Measurements from ENCODE around the gene TAGLN2. TPM values are rescaled to one million over a fixed set of nuclear protein-coding genes. Genes with fewer than 3 reads are reported as not detected.

Gene TAGLN2
- total RNA-seq, 2 donors from 2014 or later: 239 to 375 TPM

DNA sequence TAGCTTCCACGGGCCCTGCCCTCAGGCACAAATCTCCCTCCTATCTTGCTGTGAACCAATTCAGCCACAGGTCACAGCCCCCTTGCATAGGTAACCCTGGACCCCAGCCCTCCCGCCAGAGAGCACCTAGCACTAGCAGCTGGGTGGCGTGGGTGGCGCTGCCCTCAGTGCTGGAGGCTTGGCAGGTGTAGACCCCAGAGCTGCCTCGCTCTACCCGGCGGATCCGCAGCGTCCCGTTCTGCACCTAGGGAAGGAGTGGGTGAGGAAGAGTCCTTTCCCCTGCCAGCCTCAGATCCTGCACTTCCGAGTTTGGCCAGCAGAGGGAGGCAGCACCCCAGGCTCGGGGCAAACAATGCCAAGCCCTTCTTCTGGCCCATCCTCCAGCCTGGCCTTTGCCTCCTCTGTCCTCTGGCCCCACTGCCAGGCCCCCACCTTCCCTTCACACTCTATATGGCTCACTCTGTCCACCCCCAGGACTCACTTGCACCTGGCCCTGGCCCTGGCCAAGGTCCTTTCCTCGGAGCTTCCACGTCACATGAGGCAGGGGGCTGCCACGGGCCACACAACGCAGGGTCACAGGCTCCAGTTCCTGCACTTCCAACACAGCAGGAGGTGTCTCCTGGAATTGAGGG lies 11.1 kb upstream of the TAGLN2 start:
- H3K27me3 Mint-ChIP-seq: peaks cover 8 to 14% of the 10 kb centered on the region in 2 donors
- no peaks in the 10 kb centered on the region for H3K9me3 Mint-ChIP-seq
- H3K4me1 Mint-ChIP-seq (ENCODE audit: low read depth in 2 of 2): peaks cover 3 to 4% of the 10 kb centered on the region in 2 donors
- no peaks in the 10 kb centered on the region for H3K36me3 Mint-ChIP-seq
- DNase-seq (ENCODE audit: low spot score) (peak; percentile 81), ATAC-seq (peak; percentile 66 to 70)
- H3K27ac Mint-ChIP-seq: no peak overlapping the region
- H3K4me3 Mint-ChIP-seq: no peak overlapping the region

GRCh38 chr1:159935719-159936272 lies 10.5 kb upstream of the TAGLN2 start:
- DNase-seq (ENCODE audit: low spot score) (no peak), ATAC-seq (no peak)
- H3K4me3 Mint-ChIP-seq: no peak overlapping the region
- H3K9me3 Mint-ChIP-seq: no peaks in the 10 kb centered on the region
- H3K27me3 Mint-ChIP-seq: peaks cover 8 to 14% of the 10 kb centered on the region in 2 donors
- H3K4me1 Mint-ChIP-seq (ENCODE audit: low read depth in 2 of 2): peaks cover 3 to 4% of the 10 kb centered on the region in 2 donors
- no peaks in the 10 kb centered on the region for H3K36me3 Mint-ChIP-seq
- no peak overlapping the region for H3K27ac Mint-ChIP-seq

DNA sequence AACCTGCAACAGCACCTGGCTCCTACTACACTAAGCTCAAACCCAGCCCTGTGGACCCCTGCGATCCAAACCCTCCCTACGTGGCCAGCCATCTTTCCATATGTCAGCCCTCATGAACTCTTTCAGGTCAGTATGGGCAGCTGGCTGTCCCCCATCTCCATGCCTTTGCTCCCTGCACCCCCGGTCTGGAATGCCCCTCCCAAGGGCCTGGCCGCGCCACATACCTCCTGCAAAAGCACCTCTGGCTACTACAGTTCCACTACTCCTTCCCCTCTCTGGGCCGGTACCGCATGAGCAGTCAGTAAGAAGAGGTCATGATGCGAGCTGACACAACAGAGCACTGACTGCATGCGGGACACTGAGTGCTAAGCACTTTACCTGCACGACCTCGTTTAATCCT lies 10.0 kb upstream of the TAGLN2 start:
- no peak overlapping the region for H3K4me3 Mint-ChIP-seq
- no peaks in the 10 kb centered on the region for H3K9me3 Mint-ChIP-seq
- no peak for ATAC-seq
- no peaks in the 10 kb centered on the region for H3K36me3 Mint-ChIP-seq
- peaks cover 8 to 12% of the 10 kb centered on the region in 2 donors for H3K27me3 Mint-ChIP-seq
- DNase-seq (ENCODE audit: low spot score): no peak
- peaks cover 3 to 4% of the 10 kb centered on the region in 2 donors for H3K4me1 Mint-ChIP-seq (ENCODE audit: low read depth in 2 of 2)
- H3K27ac Mint-ChIP-seq: no peak overlapping the region

DNA sequence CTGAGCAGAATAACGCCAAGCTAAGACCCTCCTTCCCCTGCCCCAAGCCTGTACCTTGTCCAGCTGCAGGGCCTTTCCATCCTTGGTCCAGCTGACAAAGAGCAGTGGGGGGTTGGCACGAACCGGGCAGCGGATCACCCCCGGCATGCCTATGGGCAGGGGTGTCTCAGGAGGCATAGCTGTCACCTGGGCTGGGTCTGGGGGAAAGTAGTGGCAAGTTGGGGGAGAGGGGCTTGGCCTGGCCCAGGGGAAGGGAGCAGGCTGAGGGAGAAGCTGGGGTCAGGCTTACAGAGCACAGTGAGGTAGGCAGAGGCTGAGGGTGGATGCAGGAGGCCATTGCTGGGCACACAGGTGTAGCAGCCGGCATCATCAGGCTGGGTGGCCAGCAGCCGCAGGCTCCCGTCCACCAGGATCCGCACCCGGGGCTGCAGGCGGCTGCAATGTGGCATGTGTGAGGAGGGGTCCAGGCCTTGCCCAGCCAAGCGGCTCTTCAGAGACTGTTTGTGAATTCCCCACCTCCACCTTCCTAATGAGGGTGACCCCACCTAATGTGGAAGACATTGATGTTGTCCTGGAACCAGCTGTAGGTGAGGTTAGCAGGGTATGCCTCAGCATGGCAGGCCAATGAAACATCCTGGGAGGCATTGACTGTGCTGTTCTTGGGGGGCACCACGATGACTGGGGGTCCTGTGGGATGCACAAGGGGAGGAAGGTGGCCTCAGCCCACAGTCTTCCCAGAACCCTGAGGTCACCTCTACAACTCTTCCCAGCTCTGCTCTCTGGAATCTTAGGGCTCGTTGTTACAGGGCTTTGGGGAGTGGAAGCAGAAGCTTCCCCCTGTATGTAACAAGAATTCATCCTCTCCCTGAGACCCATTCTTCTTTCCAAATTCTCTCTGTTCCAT lies 9.1 kb upstream of the TAGLN2 start:
- Mint-ChIP-seq H3K9me3 (no peaks in the 10 kb centered on the region), H3K36me3 (no peaks in the 10 kb centered on the region), H3K27ac (no peak overlapping the region), H3K4me1 (ENCODE audit: low read depth in 2 of 2) (peaks cover 3 to 4% of the 10 kb centered on the region in 2 donors), H3K27me3 (peaks cover 7 to 11% of the 10 kb centered on the region in 2 donors), H3K4me3 (no peak overlapping the region)
- DNase-seq (ENCODE audit: low spot score): no peak
- no peak for ATAC-seq

GRCh38 chr1:159933347-159933746 lies 8.0 kb upstream of the TAGLN2 start:
- Mint-ChIP-seq H3K27ac (no peak overlapping the region), H3K36me3 (no peaks in the 10 kb centered on the region), H3K9me3 (no peaks in the 10 kb centered on the region), H3K4me1 (ENCODE audit: low read depth in 2 of 2) (peaks cover 4 to 9% of the 10 kb centered on the region in 2 donors), H3K4me3 (no peak overlapping the region), H3K27me3 (peaks cover 0 to 6% of the 10 kb centered on the region in 2 donors)
- DNase-seq (ENCODE audit: low spot score) (no peak), ATAC-seq (no peak)

DNA sequence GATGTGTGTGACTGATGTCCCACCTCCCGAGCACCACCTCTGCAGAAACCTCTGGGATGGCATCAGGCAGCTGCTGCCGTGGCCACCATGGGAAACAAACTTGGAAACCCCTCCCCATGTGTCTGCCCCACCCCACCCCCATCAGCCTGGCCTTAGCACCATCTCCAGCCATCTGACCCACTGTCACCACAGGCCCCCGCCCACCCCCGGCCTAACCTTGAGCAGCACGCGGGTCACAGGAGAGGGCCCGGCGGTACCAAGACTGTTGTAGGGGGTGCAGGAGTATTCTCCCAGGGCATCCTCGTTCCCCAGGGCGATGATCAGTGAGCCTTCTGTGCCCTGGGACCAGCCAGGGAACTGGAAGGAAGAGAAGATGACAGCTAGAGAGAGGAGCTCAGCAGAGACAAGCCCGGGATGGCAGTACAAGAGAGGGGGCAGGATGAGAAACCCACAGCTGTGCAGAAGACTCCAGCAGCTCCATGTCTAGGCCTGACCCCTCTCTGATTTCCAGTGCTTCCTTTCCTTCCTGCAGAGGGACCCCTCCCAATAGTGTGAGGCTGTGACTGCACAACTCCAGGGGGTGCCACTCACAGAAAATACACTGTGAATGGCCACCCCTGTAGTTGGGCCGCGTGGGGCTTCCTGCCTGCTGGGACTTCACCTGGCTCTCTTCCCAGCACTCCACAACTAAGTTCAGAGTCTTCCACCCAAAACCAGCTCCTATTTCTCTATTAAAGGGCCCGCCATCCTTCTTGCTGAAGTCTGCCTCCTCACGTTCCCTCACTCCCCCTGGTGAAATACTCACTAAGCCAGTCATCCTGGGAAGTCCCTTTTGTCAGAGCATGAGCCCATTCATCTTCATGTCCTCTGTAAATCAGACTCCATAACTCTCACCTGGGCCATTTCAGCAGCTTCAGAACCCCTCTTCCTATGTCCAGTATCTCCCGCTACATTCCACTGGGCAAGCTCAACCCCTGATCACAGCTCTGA lies 7.3 kb upstream of the TAGLN2 start:
- ATAC-seq: no peak

GRCh38 chr1:159931795-159932173 lies 6.5 kb upstream of the TAGLN2 start:
- H3K27me3 Mint-ChIP-seq: peaks cover 0 to 6% of the 10 kb centered on the region in 2 donors
- DNase-seq (ENCODE audit: low spot score): no peak
- no peak overlapping the region for H3K27ac Mint-ChIP-seq
- peaks cover 5 to 12% of the 10 kb centered on the region in 2 donors for H3K4me1 Mint-ChIP-seq (ENCODE audit: low read depth in 2 of 2)
- no peaks in the 10 kb centered on the region for H3K9me3 Mint-ChIP-seq
- no peak overlapping the region for H3K4me3 Mint-ChIP-seq
- H3K36me3 Mint-ChIP-seq: no peaks in the 10 kb centered on the region
- no peak for ATAC-seq

More for the DNA sequence above, 7.3 kb upstream of the TAGLN2 start:
- no peak overlapping the region for H3K27ac Mint-ChIP-seq
- no peak overlapping the region for H3K4me3 Mint-ChIP-seq
- H3K9me3 Mint-ChIP-seq: no peaks in the 10 kb centered on the region
- H3K27me3 Mint-ChIP-seq: peaks cover 0 to 6% of the 10 kb centered on the region in 2 donors
- H3K36me3 Mint-ChIP-seq: no peaks in the 10 kb centered on the region
- peaks cover 4 to 9% of the 10 kb centered on the region in 2 donors for H3K4me1 Mint-ChIP-seq (ENCODE audit: low read depth in 2 of 2)
- no peak for DNase-seq (ENCODE audit: low spot score)

GRCh38 chr1:159931101-159931794 lies 5.9 kb upstream of the TAGLN2 start:
- H3K4me3 Mint-ChIP-seq: no peak overlapping the region
- no peak for DNase-seq (ENCODE audit: low spot score)
- H3K9me3 Mint-ChIP-seq: no peaks in the 10 kb centered on the region
- no peaks in the 10 kb centered on the region for H3K36me3 Mint-ChIP-seq
- peaks cover 0 to 6% of the 10 kb centered on the region in 2 donors for H3K27me3 Mint-ChIP-seq
- H3K27ac Mint-ChIP-seq: no peak overlapping the region
- ATAC-seq: no peak
- H3K4me1 Mint-ChIP-seq (ENCODE audit: low read depth in 2 of 2): peaks cover 9 to 15% of the 10 kb centered on the region in 2 donors

DNA sequence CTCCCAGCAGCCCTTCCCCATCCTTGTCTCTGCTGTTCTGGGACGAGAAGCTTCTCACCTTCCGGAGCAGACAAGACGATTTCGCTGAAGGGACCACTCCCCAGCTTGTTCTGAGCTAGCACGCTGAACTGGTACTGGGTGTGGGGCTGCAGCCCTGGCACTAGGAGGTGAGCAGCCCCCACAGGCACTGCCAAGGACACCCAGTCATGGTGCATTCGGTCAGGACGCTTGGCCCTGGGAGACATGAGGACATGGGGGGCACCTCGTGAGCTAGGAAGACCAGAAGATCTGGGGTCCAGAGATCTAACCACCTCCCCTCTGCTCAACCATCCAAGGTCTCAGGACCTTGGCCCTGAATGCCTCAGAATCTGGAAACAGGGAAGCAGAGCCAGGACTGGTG lies 5.3 kb upstream of the TAGLN2 start:
- no peaks in the 10 kb centered on the region for H3K36me3 Mint-ChIP-seq
- ATAC-seq: no peak
- peaks cover 0 to 6% of the 10 kb centered on the region in 2 donors for H3K27me3 Mint-ChIP-seq
- no peaks in the 10 kb centered on the region for H3K9me3 Mint-ChIP-seq
- DNase-seq (ENCODE audit: low spot score): no peak
- peaks cover 13 to 20% of the 10 kb centered on the region in 2 donors for H3K4me1 Mint-ChIP-seq (ENCODE audit: low read depth in 2 of 2)
- no peak overlapping the region for H3K27ac Mint-ChIP-seq
- no peak overlapping the region for H3K4me3 Mint-ChIP-seq

DNA sequence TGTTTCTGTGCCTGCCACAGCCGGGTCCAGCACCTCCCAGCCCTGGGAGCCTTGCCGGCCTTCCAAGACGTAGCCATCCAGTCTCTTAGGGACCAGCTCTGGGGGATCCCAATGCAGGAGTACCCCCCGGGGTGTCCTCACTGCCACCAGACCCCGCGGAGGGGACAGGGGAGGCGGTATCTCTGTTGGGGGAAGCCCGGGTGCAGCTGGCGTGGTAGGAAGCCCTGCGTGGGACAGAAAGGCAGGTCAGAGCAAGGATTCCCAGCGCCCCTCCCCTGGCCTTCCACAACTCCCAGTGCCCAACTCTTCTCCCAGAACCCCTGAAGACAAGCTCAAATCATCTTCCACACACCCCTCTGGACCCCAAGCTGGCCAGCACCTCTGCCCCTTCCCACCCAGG lies 4.9 kb upstream of the TAGLN2 start:
- H3K9me3 Mint-ChIP-seq: no peaks in the 10 kb centered on the region
- no peaks in the 10 kb centered on the region for H3K36me3 Mint-ChIP-seq
- H3K27me3 Mint-ChIP-seq: peaks cover 0 to 3% of the 10 kb centered on the region in 2 donors
- ATAC-seq (no peak), DNase-seq (ENCODE audit: low spot score) (no peak)
- H3K4me1 Mint-ChIP-seq (ENCODE audit: low read depth in 2 of 2): peaks cover 17 to 24% of the 10 kb centered on the region in 2 donors
- H3K27ac Mint-ChIP-seq: no peak overlapping the region
- H3K4me3 Mint-ChIP-seq: no peak overlapping the region

- Mint-ChIP-seq H3K36me3 (no peaks in the 10 kb centered on the region), H3K9me3 (no peaks in the 10 kb centered on the region), H3K4me3 (no peak overlapping the region), H3K4me1 (ENCODE audit: low read depth in 2 of 2) (peaks cover 18 to 24% of the 10 kb centered on the region in 2 donors), H3K27me3 (no peaks in the 10 kb centered on the region), H3K27ac (no peak overlapping the region)
- DNase-seq (ENCODE audit: low spot score) (no peak), ATAC-seq (no peak)
Observed at GRCh38 chr1:159929155-159930051, 4.1 kb upstream of the TAGLN2 start.

DNA sequence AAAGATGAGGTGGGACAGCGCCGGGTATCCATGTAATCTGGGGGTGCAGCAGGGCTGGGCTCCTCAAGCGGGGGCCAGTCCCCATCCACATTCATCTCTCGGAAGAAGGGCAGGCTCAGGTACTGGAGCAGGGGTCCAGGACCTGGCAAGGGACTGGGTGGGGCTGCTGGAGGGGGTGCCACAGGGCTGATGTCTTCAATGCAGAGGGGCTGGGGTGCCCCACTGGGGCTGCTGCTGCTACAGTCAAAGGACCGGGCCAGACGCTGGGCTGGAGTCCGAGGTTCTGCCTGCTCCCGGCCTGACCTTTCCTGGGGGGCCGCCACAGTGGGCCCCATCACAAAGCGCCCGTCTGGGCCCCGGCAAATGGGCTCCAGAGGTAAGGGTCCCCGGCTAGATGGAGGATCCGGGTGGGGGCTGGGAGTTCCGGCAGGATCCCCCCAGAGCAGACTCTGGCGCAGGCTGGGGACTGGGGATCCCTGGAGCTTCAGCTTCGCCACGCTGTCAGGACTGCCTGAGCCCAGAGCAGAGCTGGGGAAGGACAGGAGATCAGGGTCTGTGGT lies 3.3 kb upstream of the TAGLN2 start:
- Mint-ChIP-seq H3K4me3 (no peak overlapping the region), H3K27me3 (no peaks in the 10 kb centered on the region), H3K27ac (no peak overlapping the region), H3K4me1 (ENCODE audit: low read depth in 2 of 2) (peaks cover 23 to 32% of the 10 kb centered on the region in 2 donors), H3K36me3 (peaks cover 5% of the 10 kb centered on the region), H3K9me3 (no peaks in the 10 kb centered on the region)
- no peak for ATAC-seq
- no peak for DNase-seq (ENCODE audit: low spot score)

Measured in natural killer cell treated with Interleukin-12 subunit alpha and Interleukin-12 subunit beta and Interleukin-15 and Interleukin-18, amount 100 ng/mL, for 72 hours (primary cell).